C4-2B (cell line): ENCODE results near the gene FAM89B.

Experiments
- ZFX ChIP-seq: fragments of 450-650 bp; IDR thresholded peaks from 2 replicates; pipeline ENCODE4 v1.6.1; 2017
- TF ChIP-seq, protein P1 (sequence below): fragments of 450-650 bp; conservative IDR thresholded peaks from 2 replicates; pipeline ENCODE4 v1.5.1; 2017; ENCODE audit warnings: mild to moderate bottlenecking

DNA sequence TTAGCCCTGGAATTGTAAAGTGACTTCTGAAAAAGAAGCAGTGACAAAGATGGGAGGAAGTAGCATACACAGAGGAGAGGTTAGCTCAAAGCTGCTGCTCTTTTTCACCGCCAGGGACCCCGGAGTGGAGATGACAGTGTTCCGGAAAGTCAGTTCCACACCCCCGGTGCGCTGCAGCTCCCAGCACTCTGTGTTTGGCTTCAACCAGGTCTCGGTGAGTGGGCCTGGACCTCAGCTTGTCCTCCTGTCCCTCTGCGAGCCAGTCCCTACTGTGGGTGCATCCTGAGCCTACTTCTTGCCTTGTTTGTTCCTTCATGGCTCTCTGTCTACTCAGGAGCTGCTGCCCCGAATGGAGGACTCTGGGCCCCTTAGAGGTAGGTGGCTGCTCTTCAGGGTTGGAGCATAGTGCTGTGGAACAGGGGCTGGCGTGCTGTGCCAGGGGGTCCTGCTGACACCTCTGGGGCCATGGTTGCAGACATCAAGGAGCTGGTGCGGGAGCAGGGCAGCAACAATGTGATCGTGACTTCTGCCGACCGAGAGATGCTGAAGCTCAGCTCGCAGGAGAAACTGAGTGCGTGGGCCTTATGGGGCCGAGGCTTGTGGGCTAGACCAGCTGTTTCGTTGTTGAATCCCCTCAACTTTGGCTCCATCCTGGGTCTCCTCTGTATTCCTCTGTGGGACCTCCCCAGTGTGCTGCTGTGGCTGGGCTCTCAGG is 45.0 kb downstream of the FAM89B start:
- TF ChIP-seq, protein P1, sequence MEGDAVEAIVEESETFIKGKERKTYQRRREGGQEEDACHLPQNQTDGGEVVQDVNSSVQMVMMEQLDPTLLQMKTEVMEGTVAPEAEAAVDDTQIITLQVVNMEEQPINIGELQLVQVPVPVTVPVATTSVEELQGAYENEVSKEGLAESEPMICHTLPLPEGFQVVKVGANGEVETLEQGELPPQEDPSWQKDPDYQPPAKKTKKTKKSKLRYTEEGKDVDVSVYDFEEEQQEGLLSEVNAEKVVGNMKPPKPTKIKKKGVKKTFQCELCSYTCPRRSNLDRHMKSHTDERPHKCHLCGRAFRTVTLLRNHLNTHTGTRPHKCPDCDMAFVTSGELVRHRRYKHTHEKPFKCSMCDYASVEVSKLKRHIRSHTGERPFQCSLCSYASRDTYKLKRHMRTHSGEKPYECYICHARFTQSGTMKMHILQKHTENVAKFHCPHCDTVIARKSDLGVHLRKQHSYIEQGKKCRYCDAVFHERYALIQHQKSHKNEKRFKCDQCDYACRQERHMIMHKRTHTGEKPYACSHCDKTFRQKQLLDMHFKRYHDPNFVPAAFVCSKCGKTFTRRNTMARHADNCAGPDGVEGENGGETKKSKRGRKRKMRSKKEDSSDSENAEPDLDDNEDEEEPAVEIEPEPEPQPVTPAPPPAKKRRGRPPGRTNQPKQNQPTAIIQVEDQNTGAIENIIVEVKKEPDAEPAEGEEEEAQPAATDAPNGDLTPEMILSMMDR, result no peak
- no peak for TF ChIP-seq ZFX
